Measurements from ENCODE around the gene CPA3.

Gene CPA3

DNA sequence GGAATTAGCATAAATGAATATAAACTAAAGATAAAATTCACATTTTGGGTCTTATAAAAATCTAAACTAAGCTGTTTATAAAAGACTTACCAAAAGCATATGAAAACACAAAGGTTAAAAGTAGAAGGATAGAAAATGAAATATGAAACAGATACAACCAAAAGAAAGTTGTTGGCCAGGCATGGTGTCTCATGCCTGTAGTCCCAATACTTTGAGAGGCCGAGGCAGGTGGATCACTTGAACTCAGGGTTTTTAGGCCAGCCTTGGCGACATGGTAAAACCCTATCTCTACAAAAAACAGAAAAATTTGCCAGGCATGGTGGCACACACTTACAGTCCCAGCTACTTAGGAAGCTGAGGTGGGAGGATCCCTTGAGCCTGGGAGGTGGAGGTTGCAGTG, 51.0 kb downstream of the CPA3 start:
- DNase-seq (ENCODE audit: low read depth) = no peak

DNA sequence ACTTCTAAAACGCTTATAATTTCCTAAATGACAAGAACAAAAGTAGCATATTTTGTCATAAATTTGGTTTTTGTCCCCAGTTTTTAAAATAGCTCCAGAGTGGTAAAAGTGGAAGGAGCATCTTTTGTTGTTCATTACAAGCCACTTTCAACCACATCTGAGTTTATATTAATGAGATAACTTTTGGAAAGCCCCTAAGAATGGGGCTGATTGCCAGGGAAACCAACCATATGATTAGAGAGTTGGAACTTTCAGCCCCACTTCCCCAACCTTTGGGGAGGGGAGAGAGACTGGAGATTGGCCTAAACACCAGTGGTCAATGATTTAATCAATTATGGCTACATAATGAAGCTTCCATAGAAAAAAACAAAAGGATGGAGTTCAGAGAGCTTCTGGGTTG, 57.4 kb downstream of the CPA3 start:
- no peak for DNase-seq (ENCODE audit: low read depth)

DNA sequence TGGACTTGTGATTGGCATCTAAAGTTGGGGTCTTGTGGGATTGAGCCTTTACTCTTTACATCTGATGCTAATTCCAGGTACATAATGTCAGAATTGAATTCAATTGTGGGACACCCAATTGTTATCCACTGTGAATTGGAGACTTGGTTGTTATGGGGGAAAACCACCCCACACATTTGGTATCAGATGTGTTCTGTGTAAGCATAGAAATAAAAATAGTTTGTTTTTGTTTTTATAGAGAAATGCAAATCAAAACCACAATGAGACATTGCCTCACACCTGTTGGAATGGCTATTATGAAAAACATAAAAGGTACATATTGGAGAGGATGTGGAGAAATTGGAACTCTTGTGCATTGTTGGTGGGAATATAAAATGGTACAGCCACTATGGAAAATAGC, 58.5 kb downstream of the CPA3 start:
- DNase-seq (ENCODE audit: low read depth) = no peak

DNA sequence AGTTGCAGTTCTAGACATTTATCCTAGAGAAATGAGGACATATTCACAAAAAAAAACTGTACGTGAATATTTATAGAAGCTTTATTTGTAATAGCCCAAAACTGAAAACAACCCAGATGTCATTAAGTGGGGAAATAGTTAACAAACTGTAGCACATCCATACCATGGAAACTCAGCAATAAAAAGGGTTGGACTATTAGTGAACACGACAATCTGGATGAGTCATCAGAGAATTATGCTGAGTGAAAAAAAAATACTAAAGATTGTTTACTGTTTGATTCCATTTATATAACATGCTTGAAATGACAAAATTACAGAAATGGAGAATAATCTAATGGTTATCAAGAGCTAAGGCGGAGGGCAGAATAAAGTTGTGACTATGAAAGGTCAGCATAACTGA, 59.5 kb downstream of the CPA3 start:
- no peak for DNase-seq (ENCODE audit: low read depth)

DNA sequence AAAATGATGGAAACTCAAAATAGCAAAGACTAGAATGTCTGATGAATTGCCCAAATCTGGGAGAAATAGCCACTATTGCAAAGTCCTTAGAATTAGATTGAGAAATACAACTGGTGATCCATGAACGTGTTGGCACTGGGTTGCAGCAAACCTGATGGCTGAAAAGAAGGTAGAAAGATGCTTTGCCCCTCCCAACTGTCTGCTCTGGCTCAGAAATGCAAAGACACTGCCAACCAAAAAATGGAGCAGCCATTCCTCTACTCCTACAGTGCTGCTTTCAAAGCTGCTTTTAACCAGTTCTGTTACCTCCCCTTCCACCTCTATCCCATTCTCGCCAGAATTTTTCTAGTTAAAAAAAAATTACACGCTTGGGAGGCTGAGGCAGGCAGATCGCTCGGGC, 60.7 kb downstream of the CPA3 start:
- no peak for DNase-seq (ENCODE audit: low read depth)

DNA sequence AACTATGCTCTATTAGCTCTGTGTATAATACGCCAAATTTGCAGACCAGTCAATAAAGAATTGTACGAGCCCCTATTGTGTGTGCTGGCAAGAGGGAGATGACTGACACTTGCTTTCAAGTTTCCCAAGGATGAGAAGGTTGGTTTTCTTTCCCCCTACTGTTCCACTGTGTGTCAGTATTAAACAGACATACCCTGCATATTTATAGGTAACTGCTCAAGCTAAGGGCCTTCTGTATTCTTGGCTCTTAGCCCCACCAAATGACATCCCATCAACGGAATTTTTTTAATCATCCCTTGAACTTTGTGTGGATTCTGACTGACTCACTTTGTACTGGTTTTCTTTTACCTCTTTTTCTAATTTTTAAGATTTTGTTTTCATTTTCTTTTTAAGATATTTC, 65.7 kb downstream of the CPA3 start:
- no peak for DNase-seq (ENCODE audit: low read depth)

DNA sequence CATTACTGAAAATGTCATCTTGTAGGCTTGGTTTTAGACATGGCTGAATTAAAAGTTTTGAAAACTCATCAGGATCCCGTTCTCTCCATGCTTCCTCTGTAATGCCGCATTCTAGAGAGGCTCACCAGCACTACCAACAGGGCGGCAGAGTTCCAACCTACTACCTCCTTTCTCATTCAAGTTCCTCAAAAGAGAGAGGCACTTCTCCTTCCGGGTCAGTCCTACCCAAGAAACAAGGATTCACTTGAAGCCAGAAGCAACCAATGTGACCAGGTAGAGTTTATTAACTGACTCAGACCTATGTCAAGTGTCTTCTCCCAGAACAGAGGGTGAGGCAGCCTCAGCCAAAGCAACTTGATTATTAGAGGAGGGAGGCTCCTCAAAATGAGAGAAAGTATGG, 66.5 kb downstream of the CPA3 start:
- no peak for DNase-seq (ENCODE audit: low read depth)

DNA sequence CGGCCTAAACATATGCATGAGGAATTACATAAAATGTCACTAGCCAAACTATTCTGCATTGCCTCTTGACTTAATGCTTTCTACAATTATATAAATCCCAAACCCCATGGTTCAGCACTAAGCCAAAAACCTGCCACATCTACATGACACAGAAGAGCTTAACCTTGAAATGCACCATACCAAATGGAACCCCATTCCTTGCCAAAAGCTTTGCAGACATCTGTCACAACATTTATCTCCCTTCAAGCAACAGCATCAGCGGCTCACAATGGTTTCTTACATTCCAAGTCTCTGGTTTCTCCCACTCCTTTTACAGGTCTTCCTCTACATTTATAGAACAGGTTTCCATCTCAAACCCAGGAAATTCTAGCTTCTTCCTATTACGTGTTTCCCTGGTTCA, 67.9 kb downstream of the CPA3 start:
- DNase-seq (ENCODE audit: low read depth) = no peak

DNA sequence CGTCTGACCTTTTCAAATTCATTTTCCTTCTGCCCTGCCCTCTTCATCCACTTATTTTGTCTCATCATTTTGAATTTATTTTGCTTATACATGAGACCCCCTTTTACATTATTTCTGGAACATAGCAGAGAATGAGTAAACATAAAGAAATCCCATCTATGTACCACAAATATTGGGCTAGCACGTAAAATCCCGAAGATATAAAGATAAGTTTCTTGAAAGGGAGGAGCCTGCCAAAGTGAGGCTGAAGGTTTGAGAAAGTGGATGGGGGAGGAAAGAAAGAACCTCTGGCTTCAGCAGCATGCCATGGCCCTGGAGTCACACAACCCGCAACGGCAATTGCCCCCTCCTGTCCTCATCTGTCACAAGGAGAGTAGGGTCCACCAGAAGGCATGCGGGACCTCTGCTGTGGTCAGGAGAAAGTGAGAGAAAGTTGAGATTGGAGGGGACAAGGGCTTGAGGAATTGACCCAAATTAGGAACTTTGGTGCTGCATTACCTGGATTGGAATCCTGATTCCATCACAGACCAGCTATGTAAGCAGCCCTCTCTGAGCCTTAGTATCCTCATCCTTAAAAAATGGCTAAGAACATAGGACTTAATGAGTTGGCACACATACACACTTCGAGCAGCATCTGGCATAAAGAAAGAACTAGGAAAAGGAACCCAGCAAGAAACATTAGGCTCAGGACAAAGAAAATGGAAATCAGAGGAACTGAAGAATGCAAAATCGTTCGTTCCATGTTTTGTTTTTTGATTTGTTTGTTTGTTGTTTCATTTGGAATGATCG, 72.6 kb downstream of the CPA3 start:
- no peak for DNase-seq (ENCODE audit: low read depth)

DNA sequence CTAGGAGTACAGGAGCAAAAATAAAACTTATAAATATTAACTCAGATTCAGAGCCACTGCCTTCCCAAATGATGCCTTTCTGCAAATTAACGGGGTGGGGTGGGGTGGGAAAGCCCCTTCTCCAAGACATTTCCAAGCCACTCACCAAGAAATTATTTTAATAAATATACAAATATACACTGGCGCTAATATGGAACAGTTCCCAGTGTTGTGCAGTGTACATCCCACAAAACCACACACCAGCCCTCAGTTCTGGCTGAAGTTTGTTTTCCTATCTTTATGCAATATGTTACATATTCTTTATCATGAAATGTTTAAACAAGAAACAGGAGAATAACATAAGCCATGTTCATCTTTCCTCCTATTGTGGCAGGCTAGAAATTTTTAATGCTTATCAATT, 73.2 kb downstream of the CPA3 start:
- no peak for DNase-seq (ENCODE audit: low read depth)

DNA sequence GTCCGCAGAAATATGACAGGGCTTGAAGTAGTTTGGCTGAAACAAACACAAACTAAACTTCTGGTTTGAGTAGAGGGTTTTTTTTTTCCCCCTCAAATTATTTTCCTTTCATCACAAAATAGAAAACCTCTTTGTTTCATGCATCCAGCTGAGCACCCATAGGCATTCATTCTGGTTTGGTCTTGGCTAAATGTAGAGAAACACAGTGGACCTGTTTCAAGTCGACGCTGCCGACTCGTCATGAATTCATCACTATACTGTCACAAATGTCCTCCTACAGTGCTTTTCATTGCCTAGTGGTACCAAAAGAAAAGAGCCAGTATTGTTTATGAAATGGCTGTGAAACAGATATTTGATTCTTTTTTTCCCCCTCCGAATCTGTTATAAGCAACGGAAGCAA, 73.8 kb downstream of the CPA3 start:
- DNase-seq (ENCODE audit: low read depth) = no peak

DNA sequence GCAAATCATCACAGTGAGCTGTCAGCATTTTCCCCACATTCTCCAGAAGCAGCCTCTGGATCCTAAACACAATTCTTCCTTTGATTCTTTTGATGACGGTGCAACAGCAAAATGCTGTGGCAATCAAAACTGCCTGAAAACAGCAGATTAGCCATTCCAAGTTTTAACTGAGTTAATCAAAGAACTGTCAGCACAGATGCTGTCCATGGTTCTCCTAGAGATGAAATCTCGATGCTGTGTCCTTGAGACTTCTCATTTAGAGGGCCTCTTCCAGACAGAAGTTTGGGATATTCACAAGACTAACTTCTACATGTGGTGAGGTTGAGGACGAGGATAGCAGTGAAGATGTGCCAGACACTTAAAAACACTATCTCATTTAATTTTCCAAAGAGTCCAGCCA, 75.9 kb downstream of the CPA3 start:
- no peak for DNase-seq (ENCODE audit: low read depth)

DNA sequence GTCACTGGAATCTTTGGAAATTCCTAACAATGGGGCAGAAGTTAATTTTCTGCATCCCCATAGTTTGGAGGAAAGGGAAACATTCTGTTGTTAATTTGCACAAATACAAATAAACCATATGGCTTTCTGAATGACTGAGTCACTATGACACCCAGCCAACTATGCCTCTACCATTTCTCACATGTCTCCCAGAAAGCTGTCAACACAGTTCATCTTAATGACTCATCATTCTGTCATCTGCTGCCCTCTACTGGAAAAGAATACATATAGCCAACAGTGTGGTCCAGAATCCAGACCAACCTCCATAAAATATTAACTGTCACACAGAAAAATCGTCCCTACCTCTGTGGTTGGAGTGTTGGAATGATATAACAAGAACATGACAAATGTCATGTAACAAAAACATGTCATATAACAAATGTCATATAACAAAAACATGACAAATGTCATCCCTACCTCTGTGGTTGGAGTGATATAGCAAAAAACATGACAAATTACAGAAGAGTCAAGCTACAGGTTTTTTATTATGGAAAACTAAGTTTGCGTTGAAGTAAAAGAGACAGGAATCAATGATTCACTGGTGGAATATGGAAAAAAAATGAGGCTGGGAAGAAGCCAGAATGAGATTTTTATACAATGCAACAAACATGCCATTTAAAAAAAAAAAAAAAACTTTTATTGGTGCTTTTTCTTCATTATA, 78.6 kb downstream of the CPA3 start:
- no peak for DNase-seq (ENCODE audit: low read depth)

DNA sequence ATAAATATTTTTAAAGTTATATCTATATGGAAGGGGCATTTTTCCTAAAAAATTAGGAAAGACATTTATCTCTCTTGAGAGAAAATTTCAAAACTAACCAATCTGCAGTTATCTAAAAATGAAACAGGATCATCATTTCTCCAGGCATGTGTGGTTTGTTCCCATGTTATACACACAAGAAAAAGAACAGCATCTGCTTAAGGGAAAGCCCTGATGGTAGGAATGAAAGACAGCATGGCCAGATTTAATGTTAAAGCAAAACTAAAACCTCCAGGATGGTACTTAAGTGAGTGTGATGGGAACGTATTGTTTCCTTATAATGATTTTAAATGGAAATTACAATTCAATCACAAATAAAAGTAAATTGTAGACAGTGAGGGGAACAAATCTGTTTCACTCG, 80.0 kb downstream of the CPA3 start:
- DNase-seq (ENCODE audit: low read depth) = no peak
